HG03064 (cell line): Measurements from ENCODE around the gene DTYMK.
"Not testable (repeated sequence)": the region's sequence is repeated elsewhere in the genome, so short reads cannot be mapped to it uniquely, and the experiment has no call there.

ENCODE experiments used
- ATAC-seq: cut with Tn5 transposase; IDR thresholded peaks from one replicate; pipeline ENCODE4 v1.9.1; 2021; ENCODE audit warnings: low read depth; ENCODE audit not compliant: unreplicated experiment

DTYMK gene

GRCh38 chr2:241673189-241673663 lies 13.4 kb downstream of the DTYMK start:
- no peak for ATAC-seq

GRCh38 chr2:241672243-241673188 lies 14.1 kb downstream of the DTYMK start:
- no peak for ATAC-seq

DNA sequence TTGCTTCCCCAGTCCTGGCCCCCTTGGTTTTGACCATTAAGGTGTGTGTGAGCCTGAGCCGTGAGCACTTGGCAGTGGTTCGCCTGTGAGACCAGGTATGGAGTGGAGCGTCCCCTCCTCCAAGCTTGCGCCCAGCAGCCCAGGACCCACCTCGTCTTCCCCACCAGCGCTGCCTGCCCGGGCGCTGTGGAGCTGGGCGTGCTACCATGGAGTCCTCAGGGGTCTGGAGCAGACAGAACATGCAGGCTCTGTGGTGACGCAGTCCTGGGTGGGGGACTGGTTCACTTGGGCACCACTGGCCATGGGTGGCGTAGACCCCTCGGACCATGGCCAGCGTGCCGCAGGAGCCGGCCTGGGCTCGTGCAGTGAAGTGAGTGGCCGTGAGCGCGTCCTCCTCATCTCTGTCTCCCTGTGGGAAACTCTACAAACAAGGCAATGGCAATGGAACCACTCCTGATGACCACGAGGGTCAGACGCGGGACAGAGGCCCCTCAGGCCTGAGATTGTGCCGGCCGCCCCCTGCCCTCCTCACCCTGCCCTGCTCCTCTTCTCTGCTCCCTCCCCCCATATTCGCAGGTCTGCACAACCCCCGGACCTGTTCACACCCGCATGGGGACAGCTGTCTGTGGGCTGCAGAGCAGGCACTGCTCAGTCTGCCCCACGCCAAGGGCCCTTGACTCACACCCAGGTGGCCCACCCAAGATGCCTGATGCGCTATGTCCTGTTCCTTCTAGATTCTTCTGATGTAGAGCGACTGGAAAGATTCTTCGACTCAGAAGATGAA lies 15.0 kb downstream of the DTYMK start:
- ATAC-seq, result no peak

- ATAC-seq, result no peak
Measured at GRCh38 chr2:241670333-241671110, 16.1 kb downstream of the DTYMK start.

GRCh38 chr2:241668839-241669238 lies 17.8 kb downstream of the DTYMK start:
- ATAC-seq, result no peak

GRCh38 chr2:241668354-241668753 lies 18.3 kb downstream of the DTYMK start:
- no peak for ATAC-seq

DNA sequence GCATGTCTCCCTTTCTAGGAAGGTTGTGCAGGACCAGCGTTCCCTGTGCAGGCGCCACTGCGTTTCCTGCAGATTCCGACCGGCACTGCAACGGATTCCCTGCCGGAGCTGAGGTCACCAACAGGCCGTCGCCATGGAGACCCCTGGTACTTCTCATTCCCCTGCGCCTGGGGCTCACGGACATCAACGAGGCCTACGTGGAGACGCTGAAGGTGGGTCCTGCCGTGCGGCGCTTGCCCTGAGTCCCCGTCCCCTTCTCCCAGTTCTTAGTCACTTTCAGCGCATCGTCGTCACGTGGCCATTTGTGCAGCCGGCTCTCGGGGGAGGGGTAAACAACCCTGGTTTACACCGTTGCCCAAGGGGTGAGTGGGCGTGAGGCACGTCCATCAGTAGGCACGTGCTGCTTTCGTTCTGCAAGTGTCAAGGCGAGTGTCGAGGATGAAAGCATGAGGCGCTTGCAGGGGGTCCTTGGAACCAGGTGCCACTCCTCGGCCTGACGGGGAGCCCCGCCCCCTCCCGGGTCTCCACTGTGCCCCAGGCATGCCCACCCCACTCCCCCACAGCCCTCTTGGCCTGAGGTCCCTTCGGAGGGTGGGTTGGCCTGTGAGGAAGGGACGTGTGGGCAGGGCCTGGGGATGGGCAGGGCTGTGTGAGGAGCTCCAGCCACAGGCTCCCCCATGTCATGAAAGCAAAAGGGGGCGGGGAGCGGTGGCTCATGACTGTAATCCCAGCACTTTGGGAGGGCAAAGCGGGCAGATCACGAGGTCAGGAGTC lies 19.8 kb downstream of the DTYMK start:
- no peak for ATAC-seq

GRCh38 chr2:241665731-241666440 lies 20.7 kb downstream of the DTYMK start:
- no peak for ATAC-seq

DNA sequence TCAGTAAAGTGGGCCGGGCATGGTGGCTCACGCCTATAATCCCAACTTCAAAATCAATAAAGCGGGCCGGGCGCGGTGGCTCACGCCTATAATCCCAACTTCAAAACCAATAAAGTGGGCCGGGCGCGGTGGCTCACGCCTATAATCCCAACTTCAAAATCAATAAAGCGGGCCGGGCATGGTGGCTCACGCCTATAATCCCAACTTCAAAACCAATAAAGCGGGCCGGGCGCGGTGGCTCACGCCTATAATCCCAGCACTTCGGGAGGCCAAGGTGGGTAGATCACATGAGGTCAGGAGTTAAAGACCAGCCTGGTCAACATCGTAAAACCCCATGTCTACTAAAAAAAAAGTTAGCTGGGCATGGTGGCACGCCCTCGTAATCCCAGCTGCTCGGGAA lies 23.9 kb downstream of the DTYMK start:
- not testable (repeated sequence) for ATAC-seq

GRCh38 chr2:241660593-241661213 lies 25.9 kb downstream of the DTYMK start:
- ATAC-seq, result no peak

DNA sequence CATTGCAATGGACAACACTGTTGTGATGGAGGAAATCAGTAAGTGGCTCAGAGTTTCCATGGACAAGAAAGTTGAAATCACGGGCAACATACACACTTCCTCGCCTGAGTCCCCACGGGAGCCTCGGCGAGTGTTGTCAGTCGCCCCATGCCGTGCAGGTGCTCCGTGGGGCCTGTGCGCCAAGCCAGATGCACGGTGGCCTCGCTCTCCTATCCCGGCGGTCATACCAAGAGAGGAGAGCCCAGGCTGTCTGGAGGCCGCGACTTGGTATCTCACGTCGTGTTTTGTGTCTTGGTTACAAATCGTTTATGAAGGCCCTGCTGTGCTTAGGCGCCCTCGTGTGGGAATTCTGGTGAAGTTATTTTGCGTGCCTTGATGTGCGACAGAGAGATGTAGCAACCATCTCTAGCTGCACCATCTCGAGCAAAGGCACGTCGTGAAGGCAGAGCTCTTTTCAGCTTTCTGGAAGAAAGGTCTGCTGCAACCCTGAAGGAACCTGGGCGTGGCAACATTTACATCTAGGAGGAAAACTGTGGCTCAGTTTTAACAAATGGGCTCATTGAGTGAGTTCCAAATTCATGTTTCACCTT lies 27.4 kb downstream of the DTYMK start:
- no peak for ATAC-seq

- no peak for ATAC-seq
Measured at GRCh38 chr2:241658296-241658695, 28.3 kb downstream of the DTYMK start.

GRCh38 chr2:241657786-241658254 lies 28.8 kb downstream of the DTYMK start:
- no peak for ATAC-seq

GRCh38 chr2:241656190-241656741 lies 30.3 kb downstream of the DTYMK start:
- no peak for ATAC-seq

GRCh38 chr2:241655516-241656189 lies 31.0 kb downstream of the DTYMK start:
- no peak for ATAC-seq

DNA sequence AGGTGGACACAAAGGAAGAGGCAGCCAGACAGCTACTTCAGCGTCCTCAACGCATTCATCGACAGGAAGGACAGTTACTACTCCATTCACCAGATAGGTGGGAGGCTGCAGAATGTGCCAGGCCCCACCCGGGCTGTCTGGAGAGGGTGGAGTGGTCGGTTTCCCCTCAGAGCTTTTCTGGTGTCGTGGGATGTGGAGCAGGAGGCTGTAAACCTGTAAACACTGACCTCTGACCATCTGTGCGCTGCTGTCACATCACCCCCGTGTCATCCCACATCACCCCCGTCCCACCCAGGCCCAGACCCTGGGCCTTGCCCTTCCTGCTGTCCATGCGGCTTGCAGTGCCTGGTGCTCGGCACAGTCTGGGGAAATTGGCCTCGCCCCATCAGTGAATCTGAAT lies 32.1 kb downstream of the DTYMK start:
- no peak for ATAC-seq

DNA sequence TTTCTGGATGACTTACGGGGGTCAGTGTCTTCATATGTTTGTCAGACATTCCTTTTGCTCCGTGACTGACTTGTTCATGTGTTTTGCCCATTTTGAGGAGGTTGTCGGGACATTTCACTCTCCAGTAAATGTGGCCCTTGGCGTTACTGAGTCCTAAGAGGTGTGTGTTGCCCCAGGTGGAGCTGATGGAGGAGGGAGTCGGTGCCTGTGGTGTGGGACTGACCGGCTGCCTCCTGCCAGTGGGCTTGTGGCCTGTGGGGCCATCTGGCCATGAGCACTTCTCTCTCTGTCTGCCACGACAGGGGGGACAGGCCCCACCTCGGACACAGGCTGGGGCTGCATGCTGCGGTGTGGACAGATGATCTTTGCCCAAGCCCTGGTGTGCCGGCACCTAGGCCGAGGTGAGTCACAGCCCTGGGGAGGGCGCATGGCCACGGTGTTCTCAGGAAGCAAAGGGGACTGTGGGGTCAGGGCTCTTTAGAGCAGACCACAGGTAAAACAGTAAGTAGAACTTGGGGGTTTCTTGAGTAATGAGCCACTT lies 33.3 kb downstream of the DTYMK start:
- no peak for ATAC-seq
